HG03196 (cell line): ENCODE measurements around the gene JADE2.
A peak's percentile ranks its signal among the peaks of the same experiment; 100 is the strongest.
"Not testable (repeated sequence)": the region's sequence is repeated elsewhere in the genome, so short reads cannot be mapped to it uniquely, and the experiment has no call there.

ENCODE experiments used
- ATAC-seq: cut with Tn5 transposase; IDR thresholded peaks from one replicate; pipeline ENCODE4 v1.9.1; 2021; ENCODE audit not compliant: unreplicated experiment

Gene JADE2

DNA sequence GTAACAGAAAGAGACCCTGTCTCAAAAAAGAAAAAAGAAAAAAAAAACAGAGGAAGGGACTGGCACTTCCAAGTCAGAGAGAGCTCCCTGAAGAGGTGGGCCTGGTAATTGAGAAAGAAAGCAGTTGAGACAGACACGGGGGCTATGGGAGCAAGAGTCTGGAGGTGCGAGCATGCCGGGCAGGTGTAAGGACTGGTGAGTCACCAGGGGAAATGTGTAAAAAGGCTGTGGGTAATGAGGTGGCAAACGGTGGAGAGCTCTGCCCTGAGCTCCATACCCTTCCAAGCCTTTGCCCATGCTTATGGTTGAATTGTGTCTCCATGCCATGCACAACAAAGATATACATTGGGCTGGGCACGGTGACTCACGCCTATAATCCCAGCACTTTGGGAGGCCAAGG lies 18.0 kb upstream of the JADE2 start:
- no peak for ATAC-seq

DNA sequence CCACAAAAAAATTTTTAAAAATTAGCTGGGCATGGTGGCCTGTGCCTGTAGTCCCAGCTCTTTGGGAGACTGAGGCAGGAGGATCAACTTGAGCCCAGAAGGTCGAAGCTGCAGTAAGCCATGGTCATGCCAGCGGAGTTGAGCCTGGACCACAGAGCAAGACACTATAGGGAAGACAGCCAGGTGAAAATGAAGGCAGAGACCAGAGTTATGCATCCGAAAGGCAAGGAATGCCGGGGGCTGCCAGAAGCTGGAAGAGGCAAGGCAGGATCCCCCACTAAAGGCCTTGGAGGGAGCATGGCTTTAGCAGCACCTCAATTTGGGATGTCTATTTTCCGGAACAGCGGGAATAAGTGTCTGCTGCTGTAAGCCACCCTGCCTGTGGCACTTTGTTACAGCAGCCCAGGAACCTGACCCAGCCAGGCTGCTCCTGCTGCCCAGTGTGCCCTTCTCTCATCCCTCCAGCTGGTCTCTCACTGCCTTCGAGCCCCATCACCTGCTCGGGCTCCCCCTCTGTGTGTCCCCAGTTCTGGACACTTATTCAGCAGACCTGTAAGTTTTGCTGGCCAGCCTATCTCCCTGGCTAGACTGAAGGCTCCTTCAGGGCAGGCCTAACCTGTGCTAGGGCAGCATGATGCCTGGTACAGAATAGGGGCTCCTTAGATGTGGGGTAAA lies 16.8 kb upstream of the JADE2 start:
- no peak for ATAC-seq

DNA sequence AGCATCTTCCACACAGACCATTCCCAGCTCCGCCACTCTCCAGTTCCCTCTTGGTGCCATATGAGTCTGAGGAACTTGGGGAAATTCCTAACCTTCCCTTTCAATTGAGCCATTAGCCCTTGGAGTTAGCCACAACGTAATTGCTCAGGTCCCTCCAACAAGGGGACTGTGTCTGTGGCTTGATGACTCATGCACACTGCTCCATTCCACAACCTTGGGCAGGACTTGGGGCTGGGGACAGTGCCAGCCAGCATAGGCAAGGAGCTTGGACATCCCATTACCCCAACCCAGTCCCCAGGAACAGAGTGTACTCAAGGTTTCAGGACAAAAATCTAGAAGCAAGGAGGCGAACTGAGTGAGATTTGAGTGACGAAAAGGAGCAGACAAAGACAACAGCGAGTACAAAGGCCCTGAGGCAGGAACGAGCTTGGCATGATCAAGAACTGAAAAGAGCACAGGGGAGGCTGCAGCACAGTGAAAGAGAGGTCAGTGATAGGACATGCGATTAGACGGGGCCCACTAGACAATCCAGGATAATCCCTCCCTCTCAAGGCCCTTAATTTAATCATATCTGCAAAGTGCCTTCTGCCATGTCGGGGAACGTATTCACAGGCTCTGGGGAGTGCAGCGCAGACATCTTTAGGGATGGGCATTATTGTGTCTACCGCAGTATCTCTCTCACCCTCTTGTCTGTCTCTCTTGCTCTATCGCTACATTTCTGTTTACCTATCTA lies 16.0 kb upstream of the JADE2 start:
- ATAC-seq: no peak

GRCh38 chr5:134510970-134511795 lies 14.3 kb upstream of the JADE2 start:
- ATAC-seq: no peak

DNA sequence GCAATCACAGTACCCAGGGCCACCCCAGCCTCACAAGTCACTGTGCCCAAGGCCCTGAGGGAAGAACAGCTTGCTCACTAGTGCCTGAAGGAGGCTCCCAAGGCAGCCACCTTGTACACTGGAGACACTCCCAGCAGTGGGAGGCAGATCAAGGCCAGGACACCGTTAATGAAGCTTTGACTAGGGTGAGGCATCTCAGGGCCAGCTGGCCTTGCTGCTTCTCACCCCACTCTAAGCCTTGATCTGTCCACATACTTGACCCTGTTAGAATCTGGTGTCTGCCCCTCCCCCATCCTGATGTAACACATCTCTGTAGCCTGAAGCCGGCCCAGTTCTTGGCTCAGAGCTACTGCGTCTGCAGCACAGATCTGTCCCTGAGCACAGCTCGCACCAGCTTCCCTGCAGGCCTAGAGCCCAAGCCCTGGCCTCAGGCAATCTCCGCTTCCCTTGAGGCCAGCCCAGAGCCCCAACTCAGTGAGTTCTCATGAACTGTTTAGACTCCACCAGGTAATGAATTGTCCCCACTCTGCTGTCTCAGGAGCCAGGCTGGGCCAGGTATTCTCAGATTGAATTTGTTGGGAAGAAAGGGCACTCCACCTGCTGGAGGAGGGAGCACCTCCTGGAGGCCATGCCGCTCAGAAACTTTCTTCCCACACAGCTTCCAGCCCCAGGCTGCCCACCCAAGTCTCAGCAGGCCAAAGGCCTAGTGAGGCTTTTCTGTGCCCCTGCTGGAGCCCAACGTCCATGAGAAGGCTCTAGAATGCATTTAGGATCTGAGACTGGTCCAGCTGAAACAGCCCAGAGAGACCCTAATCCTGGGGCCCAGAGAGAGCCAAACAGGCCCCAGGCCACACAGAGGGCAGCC lies 13.4 kb upstream of the JADE2 start:
- ATAC-seq: no peak

GRCh38 chr5:134512661-134512999 lies 12.8 kb upstream of the JADE2 start:
- ATAC-seq: no peak

GRCh38 chr5:134515801-134516200 lies 9.7 kb upstream of the JADE2 start:
- no peak for ATAC-seq

DNA sequence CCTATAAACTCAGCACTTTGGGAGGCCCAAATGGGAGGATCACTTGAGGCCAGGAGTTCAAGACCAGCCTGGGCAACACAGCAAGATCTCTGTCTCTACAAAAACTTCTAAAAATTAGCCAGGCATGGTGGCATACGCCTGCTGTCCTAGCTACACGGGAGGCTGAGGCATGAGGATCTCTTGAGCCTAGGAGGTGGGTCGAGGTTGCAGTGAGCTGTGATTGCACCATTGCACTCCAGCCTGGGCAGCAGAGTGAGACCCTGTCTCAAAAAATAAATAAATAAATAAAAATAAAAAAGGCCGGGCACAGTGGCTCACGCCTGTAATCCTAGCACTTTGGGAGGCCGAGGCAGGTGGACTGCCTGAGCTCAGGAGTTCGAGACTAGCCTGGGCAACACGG lies 8.5 kb upstream of the JADE2 start:
- not testable (repeated sequence) for ATAC-seq

- no peak for ATAC-seq
These were observed 7.9 kb upstream of the JADE2 start for GRCh38 chr5:134517553-134517952.

- no peak for ATAC-seq
These were observed 5.5 kb upstream of the JADE2 start for GRCh38 chr5:134519989-134520388.

GRCh38 chr5:134521841-134522240 lies 3.6 kb upstream of the JADE2 start:
- no peak for ATAC-seq

DNA sequence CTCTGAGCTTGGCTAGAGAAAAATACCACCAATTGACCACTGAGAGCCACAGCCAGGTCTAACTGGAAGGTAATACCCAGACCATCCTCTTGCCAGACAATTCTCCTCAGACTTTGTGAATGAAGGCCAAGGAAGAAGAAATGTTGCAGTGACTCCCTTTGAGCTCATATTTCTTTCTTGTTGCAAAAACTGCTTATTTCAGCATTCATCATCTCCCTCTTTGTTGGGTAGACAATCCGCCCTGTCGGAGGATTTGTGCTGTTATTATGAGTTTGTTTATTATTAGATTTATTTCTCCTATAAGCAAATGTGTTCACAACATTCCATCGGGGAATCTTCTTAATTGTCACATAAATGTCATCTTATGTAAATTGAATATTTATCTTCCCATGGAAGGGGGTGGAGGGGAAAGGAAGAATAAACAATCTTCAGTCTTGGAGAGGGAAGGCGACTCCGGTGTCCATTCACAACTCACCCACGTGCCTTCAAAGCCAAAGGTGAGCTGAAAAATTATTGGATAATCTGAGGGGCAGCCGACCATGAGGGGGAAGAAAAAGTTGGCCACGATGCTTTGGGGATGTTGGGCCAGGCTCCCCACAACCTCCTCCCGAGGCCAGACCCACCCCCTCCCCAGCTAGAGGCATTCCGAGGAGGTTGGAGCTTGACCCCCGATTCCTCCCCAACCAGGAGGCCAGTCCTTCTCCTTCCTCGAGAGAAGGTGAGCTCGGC lies 1.8 kb upstream of the JADE2 start:
- ATAC-seq: no peak

GRCh38 chr5:134524272-134524825 lies 1.1 kb upstream of the JADE2 start:
- ATAC-seq: no peak

- peak; percentile 8 for ATAC-seq
These were observed 413 bp downstream of the JADE2 start for GRCh38 chr5:134525683-134526482.

DNA sequence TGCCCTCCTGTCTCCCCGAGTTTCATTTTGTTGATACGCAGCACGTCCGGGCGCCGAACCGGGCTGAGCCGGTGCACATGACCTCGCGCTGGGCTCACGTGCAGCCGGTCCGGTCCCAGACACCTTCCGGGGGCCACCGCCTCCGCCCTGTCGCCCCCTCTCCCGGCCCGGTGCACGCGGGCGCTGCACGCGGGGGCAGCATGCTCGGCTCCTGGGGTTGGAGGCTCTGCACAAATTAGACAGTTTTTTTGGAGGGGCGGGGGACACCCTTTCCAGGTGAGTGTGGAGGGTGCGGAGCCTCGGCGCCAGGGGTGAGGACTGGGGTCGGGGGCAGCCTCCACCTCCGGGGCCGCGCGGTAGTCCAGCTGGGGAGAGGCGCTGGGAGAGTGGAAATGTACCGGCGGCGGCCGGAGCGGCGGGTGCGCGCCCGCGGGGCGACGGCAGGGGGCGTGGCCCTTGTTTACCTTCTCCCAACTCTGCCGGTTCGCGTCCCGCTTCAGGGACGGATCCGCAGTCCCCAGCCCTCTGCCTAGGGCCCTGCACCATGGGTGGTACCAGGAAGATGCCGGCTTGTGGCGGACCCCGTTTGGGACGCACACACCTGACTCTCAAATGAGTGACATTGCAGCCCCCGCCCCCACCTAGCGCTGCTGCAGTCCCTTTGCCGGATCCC lies 1.1 kb downstream of the JADE2 start:
- ATAC-seq: peak; percentile 23

- ATAC-seq: peak; percentile 31
These were observed 1.9 kb downstream of the JADE2 start for GRCh38 chr5:134527156-134527960.

DNA sequence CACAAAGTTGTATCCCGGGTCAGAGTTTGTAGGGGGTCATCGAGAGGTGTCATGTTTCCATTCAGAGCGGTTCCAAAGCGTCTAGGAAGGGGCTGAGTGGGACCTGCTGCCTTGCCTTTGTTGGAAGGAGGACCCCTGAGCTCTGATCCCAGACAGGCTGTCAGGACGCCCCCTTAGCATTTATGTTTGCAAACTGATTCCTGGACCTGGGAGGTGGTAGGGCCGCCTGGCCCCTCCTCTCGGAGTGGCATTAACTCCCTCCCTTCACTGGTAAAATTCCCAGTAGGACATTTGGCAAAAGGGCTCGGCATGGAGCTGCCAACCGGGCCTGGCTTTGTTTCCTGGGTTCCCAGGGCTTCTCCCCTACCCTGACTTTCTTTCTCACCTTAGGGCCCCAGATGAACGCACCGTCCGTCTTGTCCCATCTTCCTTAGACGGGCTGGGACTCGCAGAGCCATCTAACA lies 2.5 kb downstream of the JADE2 start:
- ATAC-seq: no peak

DNA sequence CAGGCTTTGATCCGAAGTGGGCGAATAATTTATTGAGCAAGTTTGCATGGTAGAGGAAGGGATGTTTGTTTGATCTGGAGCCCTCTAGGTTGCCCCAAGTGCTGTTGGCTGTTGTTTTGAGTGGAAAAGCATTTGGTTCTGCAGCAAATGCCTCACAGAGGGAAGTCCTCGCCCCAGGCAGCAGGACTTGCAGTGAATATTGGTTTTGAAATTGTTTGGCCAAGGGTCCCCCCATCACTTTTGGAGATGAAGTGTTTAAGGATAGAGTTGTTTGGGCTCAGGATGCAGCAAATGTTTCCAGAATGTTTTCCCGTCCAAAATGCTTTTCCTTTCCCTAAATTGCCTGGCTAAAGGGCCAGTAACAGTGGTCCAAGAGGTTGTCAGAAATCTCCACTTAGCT lies 3.1 kb downstream of the JADE2 start:
- no peak for ATAC-seq
